HG03280 (cell line): ENCODE measurements around the gene SPCS3.
"Not testable (repeated sequence)": the region's sequence is repeated elsewhere in the genome, so short reads cannot be mapped to it uniquely, and the experiment has no call there.

ENCODE experiments used
- ATAC-seq: cut with Tn5 transposase; IDR thresholded peaks from one replicate; pipeline ENCODE4 v1.9.1; 2021; ENCODE audit warnings: mild to moderate bottlenecking, moderate library complexity; ENCODE audit not compliant: unreplicated experiment

The SPCS3 gene

GRCh38 chr4:176302283-176303275, 17.2 kb upstream of the SPCS3 start:
- no peak for ATAC-seq

GRCh38 chr4:176303938-176304337, 15.8 kb upstream of the SPCS3 start:
- ATAC-seq, result no peak

- no peak for ATAC-seq
These were observed 12.7 kb upstream of the SPCS3 start for GRCh38 chr4:176306837-176307665.

- no peak for ATAC-seq
These were observed 12.2 kb upstream of the SPCS3 start for GRCh38 chr4:176307666-176307930.

GRCh38 chr4:176308441-176308840, 11.3 kb upstream of the SPCS3 start:
- ATAC-seq, result peak; percentile 58

GRCh38 chr4:176309046-176309445, 10.7 kb upstream of the SPCS3 start:
- peak; percentile 99 for ATAC-seq

GRCh38 chr4:176309772-176310171, 10.0 kb upstream of the SPCS3 start:
- peak; percentile 26 for ATAC-seq

- no peak for ATAC-seq
These were observed 6.0 kb upstream of the SPCS3 start for GRCh38 chr4:176313596-176314336.

GRCh38 chr4:176319151-176319703, 539 bp upstream of the SPCS3 start:
- ATAC-seq, result no peak

GRCh38 chr4:176320340-176320975, 692 bp downstream of the SPCS3 start:
- peak; percentile 74 for ATAC-seq

GRCh38 chr4:176320976-176321361, 1.2 kb downstream of the SPCS3 start:
- ATAC-seq, result no peak

- ATAC-seq, result no peak
These were observed 1.8 kb downstream of the SPCS3 start for GRCh38 chr4:176321589-176321988.

- no peak for ATAC-seq
These were observed 3.9 kb downstream of the SPCS3 start for GRCh38 chr4:176323511-176324160.

- ATAC-seq, result not testable (repeated sequence)
These were observed 5.1 kb downstream of the SPCS3 start for GRCh38 chr4:176324876-176325275.

GRCh38 chr4:176333076-176333475, 13.3 kb downstream of the SPCS3 start:
- ATAC-seq, result no peak

- ATAC-seq, result no peak
These were observed 14.3 kb downstream of the SPCS3 start for GRCh38 chr4:176334066-176334465.

GRCh38 chr4:176335421-176335820, 15.7 kb downstream of the SPCS3 start:
- ATAC-seq, result no peak

- no peak for ATAC-seq
These were observed 20.4 kb downstream of the SPCS3 start for GRCh38 chr4:176339936-176340761.
